GM23338 (cell line): Measurements from ENCODE around the gene ACAP1. TPM values are rescaled to one million over a fixed set of nuclear protein-coding genes. Genes with fewer than 3 reads are reported as not detected.

Source experiments
- ATAC-seq: fragments of 200-7000 bp; cut with Tn5 transposase; 3 replicates; pipeline ENCODE4 v1.9.1; 2020
- DNase-seq: peaks from one replicate; pipeline ENCODE4 v3.0.0-alpha.2; 2015; ENCODE audit warnings: low spot score
- H2AFZ ChIP-seq: fragments of 200-600 bp; sonication (generic); 2 replicates; pipeline ENCODE4 v1.8.0; 2016; ENCODE audit warnings: antibody characterized with exemption, mild to moderate bottlenecking, moderate library complexity
- H3F3A ChIP-seq: fragments of 200-600 bp; sonication (generic); replicated peaks from 2 replicates; pipeline ENCODE4 v1.8.0; 2017; ENCODE audit warnings: antibody characterized with exemption, mixed run types, low read depth
- H3K27ac ChIP-seq: fragments of 200-600 bp; sonication (generic); 2 replicates; pipeline ENCODE4 v1.6.1; 2016; ENCODE audit warnings: low read depth
- H3K27me3 ChIP-seq: fragments of 200-600 bp; sonication (generic); 2 replicates; pipeline ENCODE4 v1.8.0; 2016; ENCODE audit warnings: mild to moderate bottlenecking, mixed run types, moderate library complexity; ENCODE audit not compliant: insufficient read depth
- H3K36me3 ChIP-seq: fragments of 200-600 bp; sonication (generic); 2 replicates; pipeline ENCODE4 v1.8.0; 2016; ENCODE audit warnings: mild to moderate bottlenecking; ENCODE audit not compliant: insufficient read depth
- H3K4me1 ChIP-seq: fragments of 200-600 bp; sonication (generic); 2 replicates; pipeline ENCODE4 v1.8.0; 2016; ENCODE audit warnings: mild to moderate bottlenecking, moderate library complexity; ENCODE audit not compliant: insufficient read depth
- H3K4me2 ChIP-seq: fragments of 200-600 bp; sonication (generic); 2 replicates; pipeline ENCODE4 v1.7.1; 2017; ENCODE audit warnings: mixed run types
- H3K4me3 ChIP-seq: fragments of 200-600 bp; sonication (generic); 2 replicates; pipeline ENCODE4 v1.6.1; 2016; ENCODE audit warnings: mixed run types
- H3K79me2 ChIP-seq: fragments of 200-600 bp; sonication (generic); replicated peaks from 2 replicates; pipeline ENCODE4 v1.8.0; 2017; ENCODE audit warnings: mild to moderate bottlenecking; ENCODE audit not compliant: insufficient read depth
- H3K9me2 ChIP-seq: fragments of 200-600 bp; sonication (generic); 2 replicates; pipeline ENCODE4 v1.8.0; 2017; ENCODE audit not compliant: insufficient read depth
- H4K20me1 ChIP-seq: fragments of 200-600 bp; sonication (generic); replicated peaks from 2 replicates; pipeline ENCODE4 v1.8.0; 2017; ENCODE audit warnings: mild to moderate bottlenecking; ENCODE audit not compliant: insufficient read depth
- H3K27ac Mint-ChIP-seq: 2 replicates; pipeline ENCODE4 v1.8.0; 2020; ENCODE audit warnings: inconsistent platforms, mild to moderate bottlenecking, moderate library complexity, mixed read lengths
- H3K27me3 Mint-ChIP-seq: 3 replicates; pipeline ENCODE4 v1.8.0; 2022; ENCODE audit warnings: low read depth, mild to moderate bottlenecking, moderate library complexity, mixed read lengths, inconsistent platforms; ENCODE audit not compliant: insufficient read depth, poor library complexity
- H3K36me3 Mint-ChIP-seq: 3 replicates; pipeline ENCODE4 v1.8.0; 2021; ENCODE audit warnings: low read depth, mild to moderate bottlenecking, inconsistent platforms, moderate library complexity, mixed read lengths
- H3K4me1 Mint-ChIP-seq: 3 replicates; pipeline ENCODE4 v1.8.0; 2020; ENCODE audit warnings: mild to moderate bottlenecking, inconsistent platforms, mixed read lengths
- H3K4me3 Mint-ChIP-seq: 3 replicates; pipeline ENCODE4 v1.8.0; 2021; ENCODE audit warnings: moderate library complexity, mild to moderate bottlenecking, inconsistent platforms, mixed read lengths
- H3K9me3 Mint-ChIP-seq: 3 replicates; pipeline ENCODE4 v1.8.0; 2020; ENCODE audit warnings: moderate library complexity, mild to moderate bottlenecking, inconsistent platforms, mixed read lengths
- CREB1 ChIP-seq: fragments of 250-450 bp; sonication (Bioruptor Pico); IDR thresholded peaks from 2 replicates; pipeline ENCODE4 v1.5.0; 2020; ENCODE audit warnings: low read depth, mild to moderate bottlenecking, moderate library complexity
- CTCF ChIP-seq, 2 experiments: fragments of 200-600 bp in 1 of 2; sonication (generic) in 1 of 2; conservative IDR thresholded peaks; 2 replicates each; pipeline versions ENCODE4 v1.5.1 to v1.6.1; 2016 to 2017; ENCODE audit warnings: antibody characterized with exemption in 2 of 2, low read depth in 2 of 2, mild to moderate bottlenecking in 2 of 2, moderate library complexity in 1 of 2
- ETS1 ChIP-seq: IDR thresholded peaks from 2 replicates; pipeline ENCODE4 v1.6.1; 2016; ENCODE audit warnings: antibody characterized with exemption
- EZH2 ChIP-seq: fragments of 200-600 bp; sonication (generic); IDR thresholded peaks from one replicate; pipeline ENCODE4 v1.8.0; 2017; ENCODE audit warnings: antibody characterized with exemption, mild to moderate bottlenecking, low read depth; ENCODE audit not compliant: unreplicated experiment
- EZH2phosphoT487 ChIP-seq: fragments of 200-600 bp; sonication (generic); IDR thresholded peaks from one replicate; pipeline ENCODE4 v1.8.1; 2018; ENCODE audit warnings: antibody characterized with exemption; ENCODE audit not compliant: unreplicated experiment
- JUNB ChIP-seq: IDR thresholded peaks from one replicate; pipeline ENCODE4 v1.6.1; 2016; ENCODE audit warnings: antibody characterized with exemption; ENCODE audit not compliant: unreplicated experiment
- NANOG ChIP-seq: IDR thresholded peaks from 2 replicates; pipeline ENCODE4 v1.6.1; 2016; ENCODE audit warnings: antibody characterized with exemption, borderline replicate concordance
- POLR2AphosphoS5 ChIP-seq: IDR thresholded peaks from 2 replicates; pipeline ENCODE4 v1.6.1; 2016; ENCODE audit warnings: antibody characterized with exemption, low read depth
- REST ChIP-seq: IDR thresholded peaks from one replicate; pipeline ENCODE4 v1.6.1; 2018; ENCODE audit warnings: antibody characterized with exemption; ENCODE audit not compliant: unreplicated experiment
- STAT1 ChIP-seq: IDR thresholded peaks from one replicate; pipeline ENCODE4 v1.6.1; 2016; ENCODE audit warnings: antibody characterized with exemption; ENCODE audit not compliant: unreplicated experiment
- ZNF114 ChIP-seq: fragments of 250-450 bp; sonication (Bioruptor Pico); IDR thresholded peaks from 2 replicates; pipeline ENCODE4 v1.5.0; 2020; ENCODE audit warnings: mild to moderate bottlenecking, moderate library complexity
- ZNF331 ChIP-seq: fragments of 250-450 bp; sonication (Bioruptor Pico); IDR thresholded peaks from 2 replicates; pipeline ENCODE4 v1.5.0; 2020; ENCODE audit warnings: low read depth, mild to moderate bottlenecking, moderate library complexity
- ZNF462 ChIP-seq: fragments of 250-450 bp; sonication (Bioruptor Pico); IDR thresholded peaks from 2 replicates; pipeline ENCODE4 v1.5.0; 2020; ENCODE audit warnings: mild to moderate bottlenecking, moderate library complexity
- polyA plus RNA-seq: library from polyadenylated mRNA; unstranded; fragments of >200 nt; fragmentation: Nextera tagmentation; extraction: Ambion mirVana; gene quantifications from 2 replicates; pipeline ENCODE4 v1.2.1, GENCODE V29; 2016
- total RNA-seq: library from RNA; depleted of rRNA; stranded (reverse); fragments of >200 nt; shearing (Covaris generic); gene quantifications from 2 replicates; pipeline ENCODE4 v1.2.3, GENCODE V29; 2014

Gene ACAP1
- total and polyA plus RNA-seq, 2 experiments from 2014 or later = 30.7 to 40.1 TPM

- peaks cover 17% of the 10 kb centered on the region for H3K4me1 ChIP-seq
- no peaks in the 10 kb centered on the region for H3K79me2 ChIP-seq
- Mint-ChIP-seq H3K27ac (no peak overlapping the region), H3K4me1 (peaks cover 21% of the 10 kb centered on the region), H3K36me3 (peaks cover 5% of the 10 kb centered on the region; the same call in 2 of the 3 replicates), H3K4me3 (peak overlapping the region; percentile 76), H3K9me3 (peaks cover 13% of the 10 kb centered on the region), H3K27me3 (peaks cover 40% of the 10 kb centered on the region)
- no peak for ATAC-seq
- peak; percentile 46 for DNase-seq
- H3F3A ChIP-seq = peaks cover 20% of the 10 kb centered on the region; the same call in 1 of the 2 replicates
- no peaks in the 10 kb centered on the region for H4K20me1 ChIP-seq
- H3K4me2 ChIP-seq = peak overlapping the region; percentile 98
- peak overlapping the region; percentile 76 for H3K4me3 ChIP-seq
- H3K36me3 ChIP-seq = no peaks in the 10 kb centered on the region; the same call in 1 of the 2 replicates
- H3K27ac ChIP-seq = no peak overlapping the region
- H2AFZ ChIP-seq = peak overlapping the region; percentile 99
- TF ChIP-seq CREB1 (CRISPR knock-in tag) (no peak), CTCF (conservative IDR thresholded peaks at IDR 0.05; ENCODE audit: low read depth in 2 of 2) (no peak), STAT1 (no peak), EZH2phosphoT487 (no peak), ZNF331 (no peak), ETS1 (no peak), POLR2AphosphoS5 (no peak), ZNF462 (no peak), REST (no peak), JUNB (no peak), EZH2 (no peak), ZNF114 (CRISPR knock-in tag) (no peak), NANOG (no peak)
- H3K9me2 ChIP-seq = no peaks in the 10 kb centered on the region
- peaks cover 42% of the 10 kb centered on the region for H3K27me3 ChIP-seq
Observed at GRCh38 chr17:7380321-7380720, 44.0 kb downstream of the ACAP1 start.
